KBM-7 (cell line): ENCODE data around the gene PPP2R2C.

Experiments
- DNase-seq: peaks from one replicate; pipeline ENCODE4 v3.0.0-alpha.2; 2015
- in situ Hi-C: fragments of 300-500 bp; cut with MboI; formaldehyde crosslinking; loops from 2 replicates; pipeline ENCODE4 v1.14.3; 2020; ENCODE audit warnings: low sequenced_read_pairs, low pct_unique_long_range_greater_than_20kb, mixed read lengths

PPP2R2C gene

GRCh38 chr4:6290256-6290655 lies 182.2 kb downstream of the PPP2R2C start:
- DNase-seq, result no peak

GRCh38 chr4:6288871-6289270 lies 183.5 kb downstream of the PPP2R2C start:
- in situ Hi-C loops, result no loop called here
- no peak for DNase-seq

More at GRCh38 chr4:6290256-6290655, 182.2 kb downstream of the PPP2R2C start:
- in situ Hi-C loops, result no loop called here

- in situ Hi-C loops, result no loop called here
- DNase-seq, result no peak
Measured at GRCh38 chr4:6288342-6288741, 184.1 kb downstream of the PPP2R2C start.

GRCh38 chr4:6287017-6287788 lies 185.2 kb downstream of the PPP2R2C start:
- in situ Hi-C loops, result no loop called here

GRCh38 chr4:6283282-6283681 lies 189.1 kb downstream of the PPP2R2C start:
- no peak for DNase-seq
- in situ Hi-C loops, result no loop called here

More at GRCh38 chr4:6287017-6287788, 185.2 kb downstream of the PPP2R2C start:
- no peak for DNase-seq

- no peak for DNase-seq
- in situ Hi-C loops, result no loop called here
Measured at GRCh38 chr4:6282314-6282771, 190.1 kb downstream of the PPP2R2C start.

- in situ Hi-C loops, result no loop called here
- DNase-seq, result no peak
Measured at GRCh38 chr4:6281436-6282313, 190.7 kb downstream of the PPP2R2C start.

- DNase-seq, result no peak
- in situ Hi-C loops, result no loop called here
Measured at GRCh38 chr4:6280365-6280996, 191.9 kb downstream of the PPP2R2C start.

- in situ Hi-C loops, result no loop called here
- DNase-seq, result no peak
Measured at GRCh38 chr4:6279582-6280289, 192.7 kb downstream of the PPP2R2C start.

GRCh38 chr4:6278801-6279197 lies 193.6 kb downstream of the PPP2R2C start:
- peak; percentile 89 for DNase-seq
- in situ Hi-C loops, result no loop called here

GRCh38 chr4:6277935-6278800 lies 194.2 kb downstream of the PPP2R2C start:
- in situ Hi-C loops, result no loop called here
- DNase-seq, result no peak

GRCh38 chr4:6277139-6277802 lies 195.1 kb downstream of the PPP2R2C start:
- in situ Hi-C loops, result no loop called here
- DNase-seq, result no peak

- in situ Hi-C loops, result no loop called here
- DNase-seq, result no peak
Measured at GRCh38 chr4:6275898-6276806, 196.3 kb downstream of the PPP2R2C start.

- in situ Hi-C loops, result no loop called here
- no peak for DNase-seq
Measured at GRCh38 chr4:6275351-6275750, 197.1 kb downstream of the PPP2R2C start.

- in situ Hi-C loops, result no loop called here
Measured at GRCh38 chr4:6273661-6273990, 198.8 kb downstream of the PPP2R2C start.

GRCh38 chr4:6272863-6273660 lies 199.4 kb downstream of the PPP2R2C start:
- in situ Hi-C loops, result no loop called here
- no peak for DNase-seq

More at GRCh38 chr4:6273661-6273990, 198.8 kb downstream of the PPP2R2C start:
- DNase-seq, result no peak
